Smooth muscle cell (in vitro differentiated cells): ENCODE measurements around the gene NAA25. TPM values are rescaled to one million over a fixed set of nuclear protein-coding genes. Genes with fewer than 3 reads are reported as not detected.

Experiments used
- DNase-seq: peaks from one replicate; lab custom pipeline; 2025; ENCODE audit not compliant: unreplicated experiment; lab: John Stamatoyannopoulos, UW
- H2AFZ ChIP-seq: fragments of 200-600 bp; sonication (generic); 2 replicates; pipeline ENCODE4 v1.6.0; 2016; ENCODE audit warnings: antibody characterized with exemption, low read depth, mild to moderate bottlenecking
- H3F3A ChIP-seq: fragments of 200-600 bp; sonication (generic); 2 replicates; pipeline ENCODE4 v1.6.0; 2017; ENCODE audit warnings: antibody characterized with exemption, low read depth
- H3K27ac ChIP-seq: fragments of 200-600 bp; sonication (generic); 2 replicates; pipeline ENCODE4 v1.5.1; 2016; ENCODE audit warnings: low read depth, mild to moderate bottlenecking
- H3K27me3 ChIP-seq: fragments of 200-600 bp; sonication (generic); 2 replicates; pipeline ENCODE4 v1.6.1; 2016; ENCODE audit warnings: low read depth, mild to moderate bottlenecking
- H3K36me3 ChIP-seq: fragments of 200-600 bp; sonication (generic); 2 replicates; pipeline ENCODE4 v1.5.1; 2016; ENCODE audit warnings: low read depth
- H3K4me1 ChIP-seq: fragments of 200-600 bp; sonication (generic); 2 replicates; pipeline ENCODE4 v1.5.1; 2016; ENCODE audit warnings: low read depth
- H3K4me2 ChIP-seq: fragments of 200-600 bp; sonication (generic); 2 replicates; pipeline ENCODE4 v1.6.0; 2016; ENCODE audit warnings: mild to moderate bottlenecking
- H3K4me3 ChIP-seq: fragments of 200-600 bp; sonication (generic); 2 replicates; pipeline ENCODE4 v1.5.1; 2016; ENCODE audit warnings: mild to moderate bottlenecking
- H3K79me2 ChIP-seq: fragments of 200-600 bp; sonication (generic); 2 replicates; pipeline ENCODE4 v1.6.0; 2016; ENCODE audit warnings: low read depth, mild to moderate bottlenecking
- H3K9ac ChIP-seq: fragments of 200-600 bp; sonication (generic); 2 replicates; pipeline ENCODE4 v1.6.0; 2016; ENCODE audit warnings: low read depth
- H3K9me3 ChIP-seq: fragments of 200-600 bp; sonication (generic); replicated peaks from 2 replicates; pipeline ENCODE4 v1.5.1; 2016; ENCODE audit warnings: low read depth
- H4K20me1 ChIP-seq: fragments of 200-600 bp; sonication (generic); 2 replicates; pipeline ENCODE4 v1.6.0; 2016; ENCODE audit warnings: low read depth
- CTCF ChIP-seq: fragments of 200-600 bp; sonication (generic); IDR thresholded peaks from 2 replicates; pipeline ENCODE4 v1.5.1; 2017; ENCODE audit warnings: borderline replicate concordance, mild to moderate bottlenecking, antibody characterized with exemption; ENCODE audit not compliant: insufficient read depth, poor library complexity, severe bottlenecking
- WGBS: methylation state at CpG from one replicate; pipeline ENCODE4 v1.1.7; 2016; ENCODE audit warnings: low lambda C conversion rate; 5-methylcytosine and 5-hydroxymethylcytosine counted together
- polyA plus RNA-seq: library from polyadenylated mRNA; unstranded; fragments of >200 nt; fragmentation: Nextera tagmentation; extraction: Ambion mirVana; gene quantifications from 2 replicates; pipeline ENCODE4 v1.2.1, GENCODE V29; 2016
- total RNA-seq: library from RNA; depleted of rRNA; stranded (reverse); fragments of >200 nt; gene quantifications from 2 replicates; pipeline ENCODE4 v1.2.3, GENCODE V29; 2014

Gene NAA25
- total and polyA plus RNA-seq, 2 experiments from 2014 or later = 14.7 to 19.8 TPM

- Histone ChIP-seq H3K4me1 (peaks cover 9% of the 10 kb centered on the region), H3K27me3 (no peaks in the 10 kb centered on the region), H3K4me3 (no peak overlapping the region), H3K79me2 (peaks cover 65% of the 10 kb centered on the region), H3K27ac (no peak overlapping the region), H3K9me3 (no peaks in the 10 kb centered on the region), H2AFZ (no peak overlapping the region), H3K4me2 (no peak overlapping the region), H3K36me3 (peaks cover 6% of the 10 kb centered on the region), H3K9ac (no peak overlapping the region), H3F3A (peaks cover 12% of the 10 kb centered on the region), H4K20me1 (peaks cover 41% of the 10 kb centered on the region)
- WGBS = 100% methylated on average over 1 of the region's 1 CpG
- no peak for DNase-seq
- TF ChIP-seq CTCF = no peak
These were observed 91.5 kb downstream of the NAA25 start for GRCh38 chr12:112017041-112017440.

GRCh38 chr12:112015938-112016337 is 92.6 kb downstream of the NAA25 start:
- H3K9ac ChIP-seq = no peak overlapping the region
- H2AFZ ChIP-seq = no peak overlapping the region
- no peak overlapping the region for H3K27ac ChIP-seq
- peaks cover 63% of the 10 kb centered on the region for H3K79me2 ChIP-seq
- H3K36me3 ChIP-seq = peaks cover 6% of the 10 kb centered on the region
- no peaks in the 10 kb centered on the region for H3K27me3 ChIP-seq
- 98% methylated on average over 6 of the region's 6 CpGs for WGBS
- peaks cover 18% of the 10 kb centered on the region for H3K4me1 ChIP-seq
- H4K20me1 ChIP-seq = peaks cover 38% of the 10 kb centered on the region
- H3K4me2 ChIP-seq = no peak overlapping the region
- H3K9me3 ChIP-seq = no peaks in the 10 kb centered on the region
- H3K4me3 ChIP-seq = no peak overlapping the region
- TF ChIP-seq CTCF = no peak
- peaks cover 12% of the 10 kb centered on the region for H3F3A ChIP-seq
- DNase-seq = no peak

DNA sequence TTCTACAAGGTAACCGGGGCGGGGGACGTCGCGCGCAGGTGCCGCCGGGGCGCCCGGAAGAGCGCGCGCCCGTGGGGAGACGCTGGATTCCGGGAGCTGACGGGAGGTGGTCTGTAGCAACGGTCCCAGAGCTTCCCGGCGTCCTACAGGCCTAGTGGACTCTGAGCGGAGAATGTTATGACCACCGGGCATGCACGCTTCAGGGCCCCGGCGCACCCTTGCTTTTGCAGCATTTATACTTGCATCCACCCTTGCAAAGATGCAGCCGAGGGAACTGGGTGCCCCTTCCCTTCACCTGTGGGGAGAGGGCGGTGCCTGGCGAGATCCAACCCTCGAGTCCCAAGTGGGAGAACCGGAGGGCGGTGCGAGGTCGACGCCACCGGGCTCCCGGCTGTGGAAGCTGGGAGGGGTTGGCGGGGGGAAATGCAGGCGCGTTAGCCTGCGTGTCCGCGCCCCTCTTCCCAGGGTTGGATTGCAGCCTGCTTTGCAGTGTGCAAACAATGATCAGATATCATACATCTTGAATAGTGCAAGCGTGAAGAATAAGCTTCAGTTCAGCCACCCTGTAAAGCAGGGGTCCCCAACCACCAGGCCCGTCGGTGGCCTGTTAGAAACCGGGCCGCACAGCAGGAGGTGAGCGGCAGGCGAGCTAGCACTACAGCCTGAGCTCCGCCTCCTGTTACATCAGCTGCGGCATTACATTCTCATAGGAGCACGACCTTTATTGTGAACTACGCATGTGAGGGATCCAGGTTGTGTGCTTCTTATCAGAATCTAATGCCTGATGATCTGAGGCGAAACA is 94.8 kb downstream of the NAA25 start:
- peak; percentile 42 for DNase-seq
- Histone ChIP-seq H2AFZ (peak overlapping the region; percentile 97), H3K36me3 (peaks cover 6% of the 10 kb centered on the region), H3K4me1 (peaks cover 18% of the 10 kb centered on the region), H3K4me3 (peak overlapping the region; percentile 93), H3K9me3 (no peaks in the 10 kb centered on the region), H3K4me2 (peak overlapping the region; percentile 93), H3K27me3 (no peaks in the 10 kb centered on the region), H3K27ac (peak overlapping the region; percentile 85), H3K79me2 (peaks cover 45% of the 10 kb centered on the region), H4K20me1 (peaks cover 17% of the 10 kb centered on the region), H3F3A (peaks cover 12% of the 10 kb centered on the region), H3K9ac (peak overlapping the region; percentile 81)
- no peak for TF ChIP-seq CTCF
- 2% methylated on average over 54 of the region's 54 CpGs for WGBS
